ENCODE measurements around the gene PLA2G4E.

PLA2G4E gene

GRCh38 chr15:41950127-41950483 lies 70.7 kb downstream of the PLA2G4E start:
- no peak overlapping the region for H3K4me3 Mint-ChIP-seq
- peaks cover 2% of the 10 kb centered on the region for H3K36me3 Mint-ChIP-seq
- H3K27ac Mint-ChIP-seq: no peak overlapping the region
- H3K4me1 Mint-ChIP-seq: no peaks in the 10 kb centered on the region
- no peaks in the 10 kb centered on the region for H3K27me3 Mint-ChIP-seq
- no peaks in the 10 kb centered on the region for H3K9me3 Mint-ChIP-seq

- H3K27me3 Mint-ChIP-seq: no peaks in the 10 kb centered on the region
- H3K36me3 Mint-ChIP-seq: peaks cover 2% of the 10 kb centered on the region
- H3K9me3 Mint-ChIP-seq: no peaks in the 10 kb centered on the region
- no peaks in the 10 kb centered on the region for H3K4me1 Mint-ChIP-seq
- H3K4me3 Mint-ChIP-seq: no peak overlapping the region
- no peak overlapping the region for H3K27ac Mint-ChIP-seq
Measured at GRCh38 chr15:41949401-41950126, 71.3 kb downstream of the PLA2G4E start.

DNA sequence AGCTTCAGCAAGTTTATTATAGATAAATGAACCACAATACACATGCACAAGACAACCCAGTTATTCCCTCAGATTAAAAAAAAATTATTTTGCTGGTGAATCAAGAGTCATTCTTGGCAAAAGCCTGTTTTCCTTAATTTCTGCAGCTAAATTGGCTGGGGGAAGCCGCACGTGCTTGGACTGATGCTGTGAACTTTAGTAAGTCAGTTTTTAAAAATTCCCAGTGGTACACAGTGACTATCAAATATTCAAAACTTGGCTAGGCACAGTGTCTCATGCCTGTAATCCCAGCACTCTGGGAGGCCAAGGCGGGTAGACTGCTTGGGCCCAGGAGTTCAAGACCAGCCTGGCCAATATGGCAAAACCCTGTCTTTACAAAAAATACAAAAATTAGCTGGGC lies 72.4 kb downstream of the PLA2G4E start:
- Mint-ChIP-seq H3K27me3 (no peaks in the 10 kb centered on the region), H3K36me3 (peaks cover 2% of the 10 kb centered on the region), H3K9me3 (no peaks in the 10 kb centered on the region), H3K4me3 (no peak overlapping the region), H3K27ac (no peak overlapping the region), H3K4me1 (no peaks in the 10 kb centered on the region)

DNA sequence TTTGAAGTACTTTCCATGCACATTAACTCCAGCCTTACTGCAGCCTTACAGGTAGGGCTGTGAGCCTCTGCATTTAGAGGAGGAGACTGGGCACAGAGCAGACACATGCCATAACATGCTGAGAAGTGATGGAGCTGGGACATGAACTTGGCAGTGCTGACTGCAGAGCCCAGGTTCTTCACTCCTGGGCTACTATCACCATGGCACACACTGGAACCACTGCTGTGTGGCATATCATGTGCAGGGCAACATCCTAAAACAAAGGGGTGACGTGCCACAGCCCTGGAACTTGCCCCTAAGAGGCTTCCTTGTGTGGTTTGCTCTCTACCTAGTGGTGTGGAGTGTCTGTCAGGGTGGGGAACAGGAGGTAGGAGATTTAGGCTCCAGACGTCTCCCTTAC lies 73.9 kb downstream of the PLA2G4E start:
- Mint-ChIP-seq H3K27me3 (no peaks in the 10 kb centered on the region), H3K27ac (no peak overlapping the region), H3K9me3 (no peaks in the 10 kb centered on the region), H3K4me1 (peaks cover 5% of the 10 kb centered on the region), H3K4me3 (no peak overlapping the region), H3K36me3 (peaks cover 5% of the 10 kb centered on the region)

DNA sequence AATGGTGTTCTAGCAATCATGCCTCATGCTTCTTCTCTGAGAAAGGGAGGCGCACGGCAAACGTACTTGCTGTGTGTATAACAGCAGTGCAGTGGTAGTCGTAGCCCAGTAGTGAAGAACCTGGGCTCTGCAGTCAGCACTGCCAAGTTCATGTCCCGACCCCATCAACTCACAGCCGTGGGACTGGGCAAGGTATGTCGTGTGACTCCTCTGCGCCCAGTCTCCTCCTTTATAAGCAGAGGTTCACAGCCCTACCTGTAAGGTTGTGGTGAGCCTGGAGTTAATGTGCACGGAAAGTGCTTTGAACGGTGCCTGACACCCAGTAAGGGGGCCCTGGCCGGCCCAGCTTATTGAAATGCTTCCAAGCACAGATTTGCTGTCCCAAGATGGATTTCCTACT lies 75.1 kb downstream of the PLA2G4E start:
- no peak overlapping the region for H3K4me3 Mint-ChIP-seq
- no peaks in the 10 kb centered on the region for H3K27me3 Mint-ChIP-seq
- H3K4me1 Mint-ChIP-seq: peaks cover 10% of the 10 kb centered on the region
- no peak overlapping the region for H3K27ac Mint-ChIP-seq
- peaks cover 5% of the 10 kb centered on the region for H3K36me3 Mint-ChIP-seq
- no peaks in the 10 kb centered on the region for H3K9me3 Mint-ChIP-seq

GRCh38 chr15:41945221-41945620 lies 75.6 kb downstream of the PLA2G4E start:
- H3K36me3 Mint-ChIP-seq: peaks cover 10% of the 10 kb centered on the region
- H3K4me3 Mint-ChIP-seq: no peak overlapping the region
- H3K27ac Mint-ChIP-seq: peak overlapping the region; percentile 91
- H3K9me3 Mint-ChIP-seq: no peaks in the 10 kb centered on the region
- no peaks in the 10 kb centered on the region for H3K27me3 Mint-ChIP-seq
- peaks cover 15% of the 10 kb centered on the region for H3K4me1 Mint-ChIP-seq

- H3K4me3 Mint-ChIP-seq: no peak overlapping the region
- no peaks in the 10 kb centered on the region for H3K9me3 Mint-ChIP-seq
- no peak overlapping the region for H3K27ac Mint-ChIP-seq
- peaks cover 17% of the 10 kb centered on the region for H3K4me1 Mint-ChIP-seq
- no peaks in the 10 kb centered on the region for H3K27me3 Mint-ChIP-seq
- peaks cover 11% of the 10 kb centered on the region for H3K36me3 Mint-ChIP-seq
Measured at GRCh38 chr15:41944313-41944940, 76.4 kb downstream of the PLA2G4E start.

DNA sequence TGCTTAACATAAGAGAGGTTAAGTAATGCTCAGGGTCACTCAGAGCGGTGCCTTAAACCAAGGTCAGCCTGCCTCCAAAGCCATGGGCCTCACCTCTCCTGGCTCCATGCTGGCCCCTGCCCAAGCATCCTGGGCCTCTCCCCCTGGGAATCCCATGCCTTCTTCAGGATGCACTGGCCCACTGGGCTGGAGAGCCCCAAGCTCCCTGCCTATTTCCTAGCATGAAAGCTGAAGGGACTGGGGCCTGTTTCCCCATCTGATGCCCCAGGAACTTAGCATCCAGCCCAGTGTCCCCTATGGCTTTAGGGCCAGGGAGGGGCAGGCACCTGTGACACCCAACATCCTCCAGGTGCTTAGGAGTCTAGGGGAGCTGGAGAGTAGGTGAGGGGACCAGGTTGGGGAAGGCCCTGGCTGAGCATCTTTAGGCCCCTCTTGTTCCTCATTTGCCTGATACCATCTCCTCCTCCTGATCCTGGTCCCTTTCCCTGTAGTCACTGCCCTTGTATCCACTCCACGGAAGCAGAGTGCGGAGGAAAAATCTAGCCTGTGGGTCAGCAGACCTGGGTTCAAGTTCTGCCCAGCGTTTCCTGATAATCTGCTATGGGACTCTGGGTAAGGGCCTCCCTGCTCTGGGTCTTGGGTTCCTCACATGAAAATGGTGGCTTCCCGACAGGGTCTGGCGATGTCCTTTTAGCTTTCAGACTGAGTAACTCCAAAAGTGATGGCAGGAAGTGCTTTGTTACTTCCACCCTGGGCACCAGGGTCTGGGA lies 77.1 kb downstream of the PLA2G4E start:
- H3K4me3 Mint-ChIP-seq: no peak overlapping the region
- no peaks in the 10 kb centered on the region for H3K9me3 Mint-ChIP-seq
- no peaks in the 10 kb centered on the region for H3K27me3 Mint-ChIP-seq
- H3K4me1 Mint-ChIP-seq: peaks cover 20% of the 10 kb centered on the region
- no peak overlapping the region for H3K27ac Mint-ChIP-seq
- H3K36me3 Mint-ChIP-seq: peaks cover 11% of the 10 kb centered on the region

- H3K27ac Mint-ChIP-seq: no peak overlapping the region
- H3K27me3 Mint-ChIP-seq: no peaks in the 10 kb centered on the region
- peaks cover 11% of the 10 kb centered on the region for H3K36me3 Mint-ChIP-seq
- H3K4me3 Mint-ChIP-seq: no peak overlapping the region
- peaks cover 28% of the 10 kb centered on the region for H3K4me1 Mint-ChIP-seq
- H3K9me3 Mint-ChIP-seq: no peaks in the 10 kb centered on the region
Measured at GRCh38 chr15:41942886-41943285, 78.0 kb downstream of the PLA2G4E start.

GRCh38 chr15:41941644-41942415 lies 79.0 kb downstream of the PLA2G4E start:
- H3K36me3 Mint-ChIP-seq: peaks cover 15% of the 10 kb centered on the region
- peaks cover 39% of the 10 kb centered on the region for H3K4me1 Mint-ChIP-seq
- H3K27ac Mint-ChIP-seq: peak overlapping the region; percentile 62
- H3K9me3 Mint-ChIP-seq: no peaks in the 10 kb centered on the region
- H3K27me3 Mint-ChIP-seq: no peaks in the 10 kb centered on the region
- no peak overlapping the region for H3K4me3 Mint-ChIP-seq

DNA sequence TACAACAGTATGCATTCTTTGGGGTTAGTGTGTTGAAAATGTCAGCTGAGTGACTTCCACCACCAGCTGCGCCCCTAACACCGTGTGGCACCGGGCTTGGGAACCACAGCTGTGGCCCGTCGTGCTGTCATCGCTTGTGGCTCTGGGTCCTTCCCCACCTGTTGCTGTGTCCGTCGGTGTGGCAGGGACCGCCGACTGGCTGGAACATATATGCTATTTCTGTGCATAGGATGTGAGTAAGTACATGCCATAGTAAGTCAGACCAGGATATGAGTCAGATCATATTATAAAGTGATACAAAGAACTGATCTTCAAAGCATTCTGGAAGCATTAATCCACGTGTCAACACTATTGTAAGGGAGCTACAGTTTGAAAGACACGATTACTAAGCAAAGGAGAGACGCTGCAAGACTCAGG lies 80.4 kb downstream of the PLA2G4E start:
- peaks cover 53% of the 10 kb centered on the region for H3K4me1 Mint-ChIP-seq
- H3K9me3 Mint-ChIP-seq: no peaks in the 10 kb centered on the region

GRCh38 chr15:41939986-41940385 lies 80.9 kb downstream of the PLA2G4E start:
- H3K9me3 Mint-ChIP-seq: no peaks in the 10 kb centered on the region
- peak overlapping the region; percentile 42 for H3K4me3 Mint-ChIP-seq
- no peaks in the 10 kb centered on the region for H3K27me3 Mint-ChIP-seq
- H3K4me1 Mint-ChIP-seq: peaks cover 57% of the 10 kb centered on the region
- peaks cover 15% of the 10 kb centered on the region for H3K36me3 Mint-ChIP-seq
- peak overlapping the region; percentile 66 for H3K27ac Mint-ChIP-seq

More for the DNA sequence above, 80.4 kb downstream of the PLA2G4E start:
- Mint-ChIP-seq H3K27ac (peak overlapping the region; percentile 66), H3K4me3 (peak overlapping the region; percentile 42), H3K36me3 (peaks cover 15% of the 10 kb centered on the region), H3K27me3 (no peaks in the 10 kb centered on the region)

GRCh38 chr15:41937568-41937923 lies 83.3 kb downstream of the PLA2G4E start:
- Mint-ChIP-seq H3K27me3 (no peaks in the 10 kb centered on the region), H3K9me3 (no peaks in the 10 kb centered on the region), H3K36me3 (peaks cover 14% of the 10 kb centered on the region), H3K4me3 (peak overlapping the region; percentile 81), H3K27ac (peak overlapping the region; percentile 100), H3K4me1 (peaks cover 75% of the 10 kb centered on the region)

DNA sequence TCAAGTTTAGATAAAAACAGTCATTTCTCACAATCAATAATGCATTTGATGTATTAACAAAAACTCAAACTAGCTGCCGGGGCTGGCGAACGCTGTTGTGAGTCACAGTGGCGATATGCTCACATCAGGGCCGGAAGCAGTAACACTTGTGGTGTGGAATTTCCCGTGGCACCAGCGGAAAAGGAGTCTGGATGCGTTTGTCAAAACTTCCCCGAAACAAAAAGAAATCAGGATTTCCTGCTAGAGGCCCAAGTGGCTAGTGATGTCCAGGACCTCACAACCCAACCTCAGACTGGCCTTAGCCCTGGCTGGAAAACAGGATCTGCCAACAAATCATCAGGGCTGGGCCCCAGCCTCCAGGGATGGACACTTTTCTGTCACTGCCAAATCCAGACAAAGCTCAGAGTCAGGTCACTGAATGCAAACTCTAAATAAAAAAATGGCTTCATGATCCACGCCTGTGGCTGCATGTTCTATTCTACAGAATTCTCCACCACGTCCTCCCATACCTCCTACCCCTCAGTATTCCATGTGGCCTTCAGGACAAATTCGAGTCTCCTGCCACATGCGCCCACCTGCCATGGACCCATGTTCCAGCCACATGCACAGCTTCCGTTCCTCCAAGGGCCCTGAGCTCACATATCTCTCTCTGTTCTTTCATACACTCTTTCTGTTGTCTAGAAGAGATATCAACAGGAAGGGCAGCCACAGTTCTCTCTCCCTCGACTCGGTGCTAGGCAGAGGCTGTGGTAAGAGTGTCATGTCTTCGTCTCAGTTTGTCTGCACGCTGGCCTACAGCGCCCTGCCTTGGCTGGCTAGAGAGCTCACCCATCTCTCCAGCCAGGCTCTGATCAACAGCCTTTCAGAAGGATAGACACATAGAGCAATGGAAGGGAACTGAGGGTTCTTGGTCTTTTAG lies 83.9 kb downstream of the PLA2G4E start:
- peak overlapping the region; percentile 81 for H3K4me3 Mint-ChIP-seq
- no peaks in the 10 kb centered on the region for H3K9me3 Mint-ChIP-seq
- peaks cover 73% of the 10 kb centered on the region for H3K4me1 Mint-ChIP-seq
- H3K27me3 Mint-ChIP-seq: no peaks in the 10 kb centered on the region
- peaks cover 12% of the 10 kb centered on the region for H3K36me3 Mint-ChIP-seq
- H3K27ac Mint-ChIP-seq: peak overlapping the region; percentile 100

GRCh38 chr15:41936155-41936554 lies 84.7 kb downstream of the PLA2G4E start:
- Mint-ChIP-seq H3K27me3 (no peaks in the 10 kb centered on the region), H3K4me3 (peak overlapping the region; percentile 81), H3K9me3 (no peaks in the 10 kb centered on the region), H3K36me3 (peaks cover 12% of the 10 kb centered on the region), H3K27ac (peak overlapping the region; percentile 100), H3K4me1 (peaks cover 72% of the 10 kb centered on the region)
